ENCODE data around the gene DLG1.

DNA sequence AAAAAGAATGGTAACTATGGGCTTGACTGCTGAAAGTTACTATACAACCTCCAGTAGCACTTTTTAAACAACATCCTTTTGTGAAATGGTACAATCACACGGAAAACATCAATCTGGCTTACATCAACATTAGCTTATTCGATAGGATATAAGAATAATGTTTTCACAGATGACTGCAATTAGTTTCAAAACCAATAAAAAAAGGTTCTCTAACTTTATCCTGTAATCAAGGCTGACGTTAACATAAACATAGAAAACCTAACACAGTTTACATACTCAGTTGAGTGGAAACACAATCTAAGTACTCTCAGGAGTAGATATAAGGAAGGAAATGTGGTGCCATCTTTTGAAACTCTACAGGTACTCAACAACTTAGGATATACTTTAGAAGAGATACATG lies 102.2 kb downstream of the DLG1 start:
- TF ChIP-seq, protein P1, sequence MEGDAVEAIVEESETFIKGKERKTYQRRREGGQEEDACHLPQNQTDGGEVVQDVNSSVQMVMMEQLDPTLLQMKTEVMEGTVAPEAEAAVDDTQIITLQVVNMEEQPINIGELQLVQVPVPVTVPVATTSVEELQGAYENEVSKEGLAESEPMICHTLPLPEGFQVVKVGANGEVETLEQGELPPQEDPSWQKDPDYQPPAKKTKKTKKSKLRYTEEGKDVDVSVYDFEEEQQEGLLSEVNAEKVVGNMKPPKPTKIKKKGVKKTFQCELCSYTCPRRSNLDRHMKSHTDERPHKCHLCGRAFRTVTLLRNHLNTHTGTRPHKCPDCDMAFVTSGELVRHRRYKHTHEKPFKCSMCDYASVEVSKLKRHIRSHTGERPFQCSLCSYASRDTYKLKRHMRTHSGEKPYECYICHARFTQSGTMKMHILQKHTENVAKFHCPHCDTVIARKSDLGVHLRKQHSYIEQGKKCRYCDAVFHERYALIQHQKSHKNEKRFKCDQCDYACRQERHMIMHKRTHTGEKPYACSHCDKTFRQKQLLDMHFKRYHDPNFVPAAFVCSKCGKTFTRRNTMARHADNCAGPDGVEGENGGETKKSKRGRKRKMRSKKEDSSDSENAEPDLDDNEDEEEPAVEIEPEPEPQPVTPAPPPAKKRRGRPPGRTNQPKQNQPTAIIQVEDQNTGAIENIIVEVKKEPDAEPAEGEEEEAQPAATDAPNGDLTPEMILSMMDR (IDR thresholded peaks at IDR 0.05), result no peak
- TF ChIP-seq POLR2A (IDR thresholded peaks at IDR 0.05), result no peak

All from transverse colon (tissue), 3 donors.